ENCODE data around the gene GMPPB.
"Not testable (repeated sequence)": the region's sequence is repeated elsewhere in the genome, so short reads cannot be mapped to it uniquely, and the experiment has no call there.

GMPPB gene

DNA sequence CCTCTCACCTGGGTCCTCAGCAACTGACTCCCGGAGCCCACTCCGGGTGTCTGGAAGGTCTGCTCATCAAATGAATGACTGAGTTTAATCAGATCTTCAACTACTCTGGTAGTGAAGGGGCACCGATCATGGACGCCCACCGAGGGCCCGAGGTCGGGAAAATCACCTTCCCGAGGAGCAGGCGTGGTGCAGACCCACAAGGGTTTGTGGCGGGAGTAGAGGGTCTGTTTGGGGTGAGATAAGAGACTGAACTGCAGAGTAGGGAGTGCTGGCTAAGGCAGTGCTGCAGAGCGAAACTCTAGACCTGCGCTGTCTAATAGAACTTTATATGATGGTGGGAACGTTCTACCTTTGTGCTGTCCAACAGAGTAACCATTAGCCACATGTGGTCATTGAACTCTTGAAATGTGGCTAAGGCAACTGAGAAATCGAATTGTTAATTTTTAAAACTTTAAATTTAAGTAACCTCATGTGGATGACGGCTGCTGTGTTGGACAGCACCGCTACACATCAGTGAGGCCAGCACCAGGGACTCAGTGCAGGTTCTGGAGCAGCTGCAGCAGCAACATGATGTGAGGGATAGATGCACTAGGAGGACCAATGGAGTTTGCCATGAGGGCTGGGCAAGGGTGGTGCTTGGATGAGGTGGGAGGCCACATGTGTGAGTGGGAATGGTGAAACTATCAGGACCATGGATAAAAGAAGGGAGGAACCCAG, 33.7 kb downstream of the GMPPB start:
- not testable (repeated sequence) for DNase-seq (ENCODE audit: low spot score)

DNA sequence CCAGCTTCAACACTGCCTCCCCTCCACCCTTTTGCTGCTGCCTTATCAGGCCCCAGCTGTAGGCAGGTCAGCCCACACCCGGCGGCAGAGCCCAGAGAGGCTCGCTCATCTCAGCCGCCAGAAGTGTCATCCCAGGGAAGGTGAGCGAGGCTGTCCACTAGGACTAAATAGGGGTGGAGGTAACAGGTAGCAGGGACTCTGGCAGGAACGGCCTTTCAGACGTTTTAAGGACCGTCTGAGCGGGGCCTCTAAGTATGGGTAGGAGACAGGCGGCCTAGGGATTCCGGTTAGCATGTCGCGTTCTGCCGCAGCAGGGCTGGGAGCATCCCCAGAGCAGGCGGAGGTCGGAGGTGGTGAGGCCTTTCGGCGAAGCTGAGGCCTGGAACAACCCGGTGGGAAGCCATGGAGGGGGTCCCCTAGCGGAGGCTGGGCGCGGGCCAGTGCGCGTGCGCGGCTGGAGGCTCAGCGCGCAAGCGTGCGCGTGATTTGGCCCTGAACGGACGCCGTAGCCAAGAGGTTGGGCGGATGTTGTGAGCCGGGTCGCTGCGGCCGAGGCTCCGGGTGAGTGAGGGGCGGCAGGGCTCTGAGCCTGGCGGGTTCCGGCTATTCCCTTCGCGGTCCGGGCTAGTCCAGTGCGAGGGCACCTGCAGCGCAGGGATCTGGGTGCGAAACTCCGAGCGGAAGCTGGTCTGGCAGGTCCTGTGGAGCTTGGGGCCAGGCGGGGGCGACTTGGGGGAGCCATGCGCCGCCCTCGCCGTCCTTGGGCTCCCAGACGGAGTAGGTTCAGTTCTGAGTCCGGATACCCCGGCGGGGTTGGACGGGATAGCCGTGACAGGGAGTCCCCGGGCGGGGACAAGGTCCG, 34.5 kb downstream of the GMPPB start, which contains the start of the genes MST1 and RNF123:
MST1 (minus strand) TSS at position 429 of the 862 bp plus-strand sequence. CDS start 783 bp downstream, outside the sequence.
RNF123 (plus strand) TSS at position 512 of the 862 bp plus-strand sequence. CDS start 1,609 bp downstream, outside the sequence.
- peak; percentile 93 for DNase-seq (ENCODE audit: low spot score)

DNA sequence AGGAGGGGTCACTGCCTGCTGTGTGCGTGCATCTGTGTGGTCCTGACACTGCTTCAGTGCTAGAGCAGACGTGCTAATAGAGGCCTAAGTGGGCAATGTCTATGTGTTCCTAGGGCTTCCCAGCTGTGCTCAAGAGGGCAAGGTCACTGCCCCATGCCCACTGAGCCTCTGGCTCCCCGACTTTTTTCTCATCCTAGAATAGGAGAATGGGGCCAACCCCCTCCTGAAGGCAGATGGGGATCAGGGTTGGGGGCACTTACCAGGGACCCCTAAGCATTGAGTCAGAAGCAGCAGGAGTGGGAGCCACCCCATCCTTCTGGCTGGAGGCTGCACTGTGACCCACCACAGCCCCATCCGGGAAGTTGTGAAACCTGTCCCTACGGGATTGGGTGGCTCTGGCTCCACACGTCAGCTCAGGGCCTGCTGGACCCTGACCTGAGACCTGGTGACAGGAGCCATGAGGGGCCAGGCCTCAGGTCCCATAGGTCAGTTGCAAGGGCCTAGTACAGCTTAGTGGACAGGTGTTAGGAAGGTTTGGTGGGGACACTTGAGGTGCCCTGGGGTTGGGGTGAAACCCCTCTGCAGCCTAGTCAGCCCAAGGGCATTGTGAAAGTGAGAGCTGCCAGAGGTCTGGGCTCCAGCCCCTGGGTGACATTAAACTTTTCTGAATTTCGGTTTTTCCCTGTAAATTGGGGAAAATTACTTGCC, 35.3 kb downstream of the GMPPB start:
- not testable (repeated sequence) for DNase-seq (ENCODE audit: low spot score)

DNA sequence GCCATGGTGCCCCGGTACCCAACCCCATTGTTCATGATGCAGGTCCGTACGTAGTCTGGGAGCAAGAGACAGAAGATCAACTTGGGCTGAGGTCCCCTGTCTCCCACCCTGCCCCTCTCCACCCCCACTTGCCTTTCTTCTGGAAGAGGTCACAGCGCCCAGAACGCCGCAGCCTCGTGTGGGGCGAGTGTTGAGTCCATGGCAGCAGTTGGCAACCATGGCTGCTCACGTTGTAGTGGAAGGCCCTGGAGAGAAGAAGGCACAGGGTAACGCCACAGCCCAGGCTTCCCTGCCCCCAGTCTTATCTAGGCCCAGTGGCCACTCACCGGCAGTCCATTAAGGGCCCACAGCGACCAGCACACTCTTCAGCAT, 36.3 kb downstream of the GMPPB start:
- not testable (repeated sequence) for DNase-seq (ENCODE audit: low spot score)

DNA sequence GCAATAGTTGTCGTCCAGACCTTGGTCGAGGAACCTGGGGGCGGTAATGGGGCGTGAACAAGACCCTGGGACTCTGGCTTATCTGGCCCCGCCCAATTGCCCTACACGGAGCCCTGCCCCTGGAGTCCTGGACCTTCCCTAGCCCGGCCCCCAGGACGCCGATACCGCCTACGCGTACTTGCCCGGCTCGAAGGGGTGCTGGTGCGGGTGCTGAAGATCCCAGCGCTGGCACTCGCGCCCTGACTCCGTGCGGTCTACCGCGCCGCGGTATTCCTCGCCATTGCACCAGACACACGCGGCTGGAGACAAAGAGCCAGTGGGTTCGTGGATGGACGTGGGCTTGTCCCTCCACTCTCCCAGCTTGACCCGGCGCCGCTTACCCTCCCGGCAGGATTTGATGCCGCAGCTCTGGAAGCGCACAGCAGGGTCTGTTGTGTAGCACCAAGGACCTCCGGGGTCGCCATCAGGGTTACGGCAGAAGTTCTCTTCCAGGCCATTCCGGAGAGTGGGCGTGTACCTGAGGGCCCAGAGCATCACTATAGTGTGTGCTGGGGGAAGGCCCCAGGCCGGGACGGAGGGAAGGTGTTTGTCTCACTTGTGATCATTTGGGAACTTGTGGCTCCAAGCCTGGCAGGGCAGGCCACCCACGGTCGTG, 36.9 kb downstream of the GMPPB start:
- peak; percentile 22 for DNase-seq (ENCODE audit: low spot score)

DNA sequence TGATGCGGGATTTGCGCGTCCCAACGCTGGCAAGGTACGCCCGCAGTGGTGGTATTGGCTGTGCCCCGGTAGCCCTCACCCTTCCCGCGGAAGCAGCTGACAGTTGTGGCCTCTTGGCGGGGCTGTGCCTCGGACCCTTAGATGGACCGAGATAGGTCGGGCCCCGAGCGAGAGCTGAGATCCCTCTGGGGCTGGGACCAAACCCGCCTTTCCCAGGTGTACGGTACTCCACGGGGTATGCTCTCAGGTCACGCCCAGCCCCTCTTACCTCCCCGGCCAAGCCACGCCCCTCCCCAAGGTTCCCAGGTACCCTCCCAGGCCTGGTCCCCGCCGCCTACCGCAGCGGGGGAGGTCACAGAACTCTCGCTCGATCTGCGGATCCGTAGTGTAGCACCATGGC, 37.4 kb downstream of the GMPPB start:
- peak; percentile 15 for DNase-seq (ENCODE audit: low spot score)

DNA sequence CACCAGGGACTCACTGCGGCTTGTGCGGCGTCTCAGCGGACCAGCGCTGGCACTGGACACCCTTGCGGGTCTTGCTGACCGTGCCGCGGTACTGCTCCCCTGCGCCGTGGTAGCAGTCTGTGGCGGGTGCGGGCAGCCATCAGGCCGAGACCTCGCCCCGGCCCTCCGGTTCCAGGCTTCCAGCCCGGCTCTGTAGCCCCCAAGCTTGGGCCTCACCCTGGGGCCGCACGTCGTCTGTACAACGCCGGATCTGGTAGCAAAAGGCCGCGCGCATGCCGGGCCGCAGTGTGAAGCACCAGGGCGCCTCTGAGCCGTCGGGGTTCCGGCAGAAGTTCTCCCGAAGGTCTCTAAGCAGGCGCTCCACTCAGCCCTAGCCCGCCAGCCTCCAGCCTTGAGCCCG, 37.9 kb downstream of the GMPPB start:
- not testable (repeated sequence) for DNase-seq (ENCODE audit: low spot score)

DNA sequence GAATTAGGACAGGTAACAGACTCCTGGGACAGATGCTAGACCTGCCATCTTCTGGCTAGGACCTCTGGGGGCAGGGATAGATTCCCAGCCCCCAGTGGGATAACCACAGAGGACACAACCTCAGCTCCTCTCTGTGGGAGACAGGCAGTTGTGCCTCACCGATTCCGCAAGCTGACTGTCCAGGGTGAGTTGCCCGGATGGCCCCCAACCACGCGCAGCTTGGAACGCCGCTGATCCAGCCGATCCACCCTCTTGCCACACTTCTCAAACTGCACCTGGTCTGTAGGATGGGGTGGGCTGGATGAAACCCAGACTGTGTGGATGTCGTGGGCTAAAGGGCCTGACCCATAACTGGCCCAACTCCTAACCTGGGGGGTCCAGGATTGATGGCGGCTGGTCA, 38.6 kb downstream of the GMPPB start:
- DNase-seq (ENCODE audit: low spot score), result not testable (repeated sequence)

DNA sequence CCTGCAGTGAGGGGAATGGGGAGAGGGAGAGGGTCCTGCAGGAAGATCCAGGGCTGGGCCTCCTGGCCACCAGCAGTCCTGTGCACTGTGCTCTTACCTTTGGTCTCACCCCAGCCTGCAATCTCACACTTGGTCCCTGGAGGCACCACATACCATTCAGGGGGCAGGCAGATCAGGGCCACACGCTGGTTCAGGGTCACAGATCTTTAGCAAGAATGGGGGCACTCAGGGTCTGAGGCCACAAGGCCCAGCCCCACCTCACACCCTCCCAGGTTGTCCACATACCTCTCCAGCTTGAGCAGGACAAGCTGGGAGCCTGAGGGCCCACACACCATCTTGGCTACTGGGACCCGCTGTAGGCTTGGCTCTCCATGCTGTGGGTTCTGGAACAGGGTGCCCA, 39.3 kb downstream of the GMPPB start:
- not testable (repeated sequence) for DNase-seq (ENCODE audit: low spot score)

DNA sequence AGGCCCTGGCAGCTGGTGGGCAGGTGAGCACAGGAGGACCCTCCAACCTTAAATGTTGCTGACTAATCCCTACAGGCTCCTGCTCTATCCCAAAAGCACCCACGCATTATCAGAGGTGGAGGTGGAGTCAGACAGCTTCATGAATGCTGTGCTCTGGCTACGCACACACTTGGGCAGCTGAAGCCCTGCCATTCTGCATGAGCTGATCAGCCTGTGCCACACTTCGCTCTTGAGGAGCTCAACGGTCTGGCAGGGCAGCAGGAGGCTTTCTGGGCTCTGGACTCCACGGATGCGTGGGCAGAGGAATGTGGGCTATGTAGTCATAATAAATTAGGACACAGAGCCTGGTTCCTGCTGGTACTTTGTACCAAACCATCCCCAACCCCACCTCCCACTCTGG, 40.6 kb downstream of the GMPPB start:
- DNase-seq (ENCODE audit: low spot score), result no peak

DNA sequence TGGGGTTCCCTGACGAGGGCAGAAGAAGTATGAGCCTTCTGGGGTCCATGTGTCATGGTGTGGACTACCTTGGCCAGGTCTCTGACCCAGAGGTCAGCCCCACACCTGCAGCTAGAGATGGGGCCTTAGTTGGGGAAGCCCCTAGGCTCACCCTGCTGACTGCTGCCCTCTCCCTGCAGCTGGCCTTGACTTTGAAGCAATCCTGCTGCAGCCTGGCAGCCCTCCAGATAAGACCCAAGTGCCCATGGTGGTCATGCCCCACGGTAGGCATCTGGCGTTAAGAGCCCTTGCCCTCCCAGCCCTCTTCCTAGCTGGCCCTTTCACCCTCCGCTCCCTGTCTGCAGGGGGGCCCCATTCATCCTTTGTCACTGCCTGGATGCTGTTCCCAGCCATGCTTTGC, 42.2 kb downstream of the GMPPB start:
- DNase-seq (ENCODE audit: low spot score), result no peak

DNA sequence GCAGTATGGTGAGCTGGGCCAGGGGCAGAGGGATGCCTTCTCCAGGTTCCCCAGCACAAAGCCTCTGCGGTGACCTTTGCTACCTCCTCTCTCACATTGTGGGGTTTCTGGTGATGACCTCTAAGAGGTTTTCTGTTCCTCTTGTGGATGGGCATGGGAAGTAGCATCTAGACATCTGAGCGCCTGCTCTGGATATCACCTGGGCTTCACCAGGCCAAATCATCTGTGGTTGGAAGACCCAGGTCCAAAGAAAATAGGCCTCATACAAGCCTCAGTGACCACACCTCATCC, 42.6 kb downstream of the GMPPB start:
- DNase-seq (ENCODE audit: low spot score), result no peak

DNA sequence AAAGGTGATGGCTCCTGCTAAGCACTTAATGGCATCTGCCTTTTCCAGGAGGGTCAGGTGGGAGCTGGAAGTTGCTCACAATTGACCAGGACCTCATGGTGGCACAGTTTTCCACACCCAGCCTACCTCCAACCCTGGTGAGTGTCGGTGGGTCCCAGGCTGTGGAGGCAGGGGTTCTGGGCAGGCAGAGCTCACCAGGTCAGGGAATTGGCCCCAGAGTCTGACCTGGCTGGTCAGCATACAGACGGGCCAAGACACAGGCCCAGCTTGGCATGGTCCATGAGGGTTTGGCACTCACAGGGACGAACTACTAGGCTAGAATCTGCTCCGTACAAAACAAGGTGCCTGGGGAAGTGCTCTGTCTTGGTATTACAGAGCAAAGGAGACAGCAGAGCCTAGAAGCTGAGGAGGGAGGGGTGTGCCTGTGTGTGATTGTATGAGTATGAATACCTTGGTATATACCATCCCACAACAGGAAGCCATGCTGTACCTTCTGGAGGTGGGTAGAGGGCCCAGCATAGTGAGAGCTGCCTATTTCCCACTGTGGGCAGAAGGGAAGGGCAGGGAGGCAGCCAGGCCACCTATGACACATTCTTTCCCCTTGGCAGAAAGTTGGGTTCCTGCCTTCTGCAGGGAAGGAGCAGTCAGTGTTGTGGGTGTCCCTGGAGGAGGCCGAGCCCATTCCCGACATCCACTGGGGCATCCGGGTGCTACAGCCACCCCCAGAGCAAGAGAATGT, 43.1 kb downstream of the GMPPB start:
- DNase-seq (ENCODE audit: low spot score), result no peak

DNA sequence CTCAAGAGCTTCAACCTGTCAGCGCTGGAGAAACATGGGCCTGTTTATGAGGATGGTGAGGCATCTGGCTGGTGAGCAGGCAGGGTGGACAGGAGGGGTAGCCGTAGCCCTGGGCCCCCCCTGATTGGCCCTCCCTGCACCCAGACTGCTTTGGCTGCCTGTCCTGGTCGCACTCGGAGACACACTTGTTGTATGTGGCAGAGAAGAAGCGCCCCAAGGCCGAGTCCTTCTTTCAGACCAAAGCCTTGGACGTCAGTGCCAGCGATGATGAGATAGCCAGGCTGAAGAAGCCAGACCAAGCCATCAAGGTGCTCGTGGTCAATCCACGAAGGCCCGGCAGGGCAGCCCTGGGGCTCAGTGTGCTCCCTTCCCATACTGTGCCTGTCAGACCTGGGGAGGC, 47.8 kb downstream of the GMPPB start:
- DNase-seq (ENCODE audit: low spot score), result no peak

DNA sequence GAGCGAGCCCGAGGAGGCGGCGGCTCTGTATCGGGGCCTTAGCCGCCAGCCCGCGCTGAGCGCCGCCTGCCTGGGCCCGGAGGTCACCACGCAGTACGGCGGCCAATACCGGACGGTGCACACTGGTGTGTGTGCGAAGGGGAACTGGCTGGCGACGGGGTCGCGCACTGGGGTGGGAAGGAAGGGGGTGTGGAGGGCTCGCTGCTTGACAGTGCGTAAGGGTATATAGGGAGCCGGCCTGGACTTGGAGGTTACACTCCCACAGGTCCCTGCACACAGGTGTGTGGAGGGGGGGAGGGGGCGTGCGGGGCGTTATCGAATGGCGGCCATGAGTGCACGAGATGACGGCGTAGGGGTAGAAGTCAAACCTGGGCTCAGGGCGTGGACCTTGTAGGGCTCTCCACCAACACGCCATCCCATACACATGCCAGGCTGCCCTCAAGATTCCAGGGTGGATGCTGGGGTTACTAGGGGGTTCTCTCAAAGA, 49.2 kb downstream of the GMPPB start:
- peak; percentile 8 for DNase-seq (ENCODE audit: low spot score)

DNA sequence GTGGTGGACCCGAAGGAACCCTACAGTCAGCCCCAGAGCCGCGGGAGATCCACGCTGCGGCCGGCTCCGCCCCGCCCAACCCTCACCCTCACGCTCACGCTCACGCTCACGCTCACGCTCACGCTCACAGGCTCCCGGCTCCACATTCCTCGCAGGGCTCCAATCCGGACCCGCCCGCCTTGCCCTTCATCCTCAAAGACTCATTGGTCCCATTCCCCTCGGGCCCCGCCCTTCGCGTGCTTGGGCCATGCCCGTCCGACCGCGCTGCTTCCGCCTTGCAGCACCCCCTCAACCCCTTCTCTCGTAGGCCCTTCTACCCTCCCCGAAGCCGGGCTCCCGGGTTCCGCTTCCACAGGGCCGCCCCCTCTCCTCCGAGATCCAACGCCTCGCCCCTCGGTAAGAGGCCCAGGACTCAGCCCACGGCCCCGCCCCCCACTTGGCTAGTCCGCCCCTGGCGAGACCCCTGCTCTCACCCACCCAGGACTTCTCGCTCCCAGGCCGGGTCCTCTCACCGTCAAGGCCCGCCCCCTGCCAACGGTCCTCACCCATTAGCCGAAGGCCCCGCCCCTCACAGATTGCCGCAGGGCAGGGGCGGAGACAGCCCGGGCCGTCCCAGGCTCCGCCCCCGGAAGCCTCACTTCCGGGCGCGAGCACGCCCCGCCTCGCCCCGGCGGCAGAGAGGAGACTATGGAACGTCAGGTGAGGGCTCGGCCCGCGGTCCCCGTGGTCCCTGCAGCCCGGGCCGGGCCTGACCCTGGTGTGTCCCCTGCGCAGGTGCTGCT, 49.8 kb downstream of the GMPPB start, which contains the start of gene APEH:
APEH (plus strand) TSS at position 637 of the 782 bp plus-strand sequence; CDS start at position 688, 51 bp downstream.
- DNase-seq (ENCODE audit: low spot score), result peak; percentile 97

DNA sequence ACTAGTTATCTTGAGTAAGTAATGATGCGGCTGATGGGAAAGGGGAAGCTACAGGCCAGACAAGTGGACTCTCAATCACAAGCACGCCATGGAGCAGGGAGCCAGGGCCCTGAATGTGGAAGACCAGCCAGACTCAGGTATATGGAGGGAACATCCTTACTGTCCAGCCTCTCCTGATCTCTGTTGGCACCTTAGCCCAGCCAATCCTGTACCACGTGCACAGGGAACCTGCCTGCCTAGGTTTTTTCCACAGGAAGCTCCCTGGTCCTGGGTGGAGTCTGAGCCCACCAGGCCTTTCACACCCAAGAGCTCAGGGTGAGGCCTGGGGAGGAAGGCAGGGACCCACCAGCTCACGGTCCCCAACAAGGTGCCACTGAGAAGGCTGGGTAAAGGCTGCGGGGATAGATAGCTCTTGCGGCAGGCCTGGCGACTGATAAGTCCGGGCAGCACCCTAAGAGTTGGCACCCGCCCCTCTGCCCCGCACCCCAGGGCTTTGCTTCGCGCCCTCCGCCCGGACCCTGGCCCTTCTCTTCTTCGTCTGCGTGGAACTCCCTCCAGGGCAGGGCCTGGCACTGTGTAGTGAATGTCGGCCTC, 50.5 kb downstream of the GMPPB start:
- DNase-seq (ENCODE audit: low spot score), result no peak

DNA sequence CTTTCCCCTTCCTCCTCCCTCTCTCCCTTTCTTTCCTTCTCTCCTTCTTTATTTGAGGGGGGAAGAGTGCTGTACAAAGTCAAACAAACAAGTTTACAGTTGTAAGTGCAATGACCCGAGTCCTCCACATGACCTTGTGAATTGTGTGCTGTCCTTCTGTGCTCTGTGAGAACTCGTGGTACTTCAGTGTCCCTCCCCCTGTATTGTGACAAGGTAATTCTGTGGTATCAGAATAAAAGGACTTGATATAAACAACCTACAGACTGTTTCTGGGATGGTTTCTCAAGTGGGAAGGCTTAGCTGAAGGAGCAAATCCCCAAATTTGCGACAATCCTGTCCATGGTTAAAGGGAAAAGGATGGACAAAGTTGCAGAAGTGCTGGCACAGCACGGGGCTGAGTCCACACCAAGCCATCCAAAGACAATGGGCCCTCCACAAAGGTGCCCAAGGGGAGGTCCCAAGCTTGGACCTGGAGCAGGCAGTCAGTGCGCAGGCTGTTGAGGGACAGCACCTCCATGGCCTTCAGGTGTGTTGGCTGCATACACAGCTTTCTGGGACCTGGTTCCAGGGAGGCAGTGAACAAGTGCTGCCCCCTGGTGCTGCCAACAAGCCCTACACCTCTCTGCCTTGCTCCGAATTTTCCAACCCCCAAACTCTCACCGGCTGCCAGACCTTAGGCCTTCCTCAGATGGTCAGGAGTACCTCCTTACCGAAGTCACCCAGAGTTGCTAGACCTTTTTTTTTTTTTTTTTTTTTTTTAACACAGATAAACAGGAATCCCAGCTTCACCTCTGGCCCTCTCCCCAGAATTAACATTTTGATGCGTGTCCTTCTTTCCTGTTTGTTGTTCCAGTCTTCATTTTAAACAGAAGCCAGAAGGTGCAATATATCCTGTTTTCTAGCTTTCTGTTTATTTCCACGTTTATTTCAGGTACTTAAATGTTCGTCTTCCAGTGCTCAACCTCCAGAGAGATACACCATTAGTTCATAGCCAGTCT, 52.2 kb downstream of the GMPPB start:
- DNase-seq (ENCODE audit: low spot score), result peak; percentile 73

DNA sequence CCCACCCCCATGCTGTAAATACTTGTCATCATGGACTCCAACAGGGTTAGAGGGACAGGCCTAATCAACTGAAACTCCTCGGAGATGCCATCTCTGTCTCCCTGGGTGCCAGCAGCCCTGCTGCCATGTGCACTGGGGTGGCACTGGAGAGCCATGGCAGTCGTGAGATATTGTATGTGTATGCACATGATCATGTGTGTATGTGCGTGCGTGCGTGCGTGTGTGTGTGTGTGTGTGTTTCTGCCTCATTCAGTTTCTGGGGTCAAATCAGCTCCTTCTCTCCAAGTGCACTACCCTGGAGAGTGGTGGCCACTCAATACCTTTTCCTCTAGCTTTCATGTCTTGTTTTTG, 52.8 kb downstream of the GMPPB start:
- DNase-seq (ENCODE audit: low spot score), result no peak
